Ishikawa (cell line): ENCODE measurements around the gene CSPG5.

Source experiments
- CEBPB ChIP-seq: IDR thresholded peaks from 2 replicates; pipeline ENCODE4 v1.6.1; 2012
- EP300 ChIP-seq: IDR thresholded peaks from 2 replicates; pipeline ENCODE4 v1.6.1; 2012; ENCODE audit warnings: borderline replicate concordance
- TAF1 ChIP-seq: IDR thresholded peaks from 2 replicates; pipeline ENCODE4 v1.6.1; 2012; ENCODE audit warnings: low read depth, mild to moderate bottlenecking
- ZBTB7A ChIP-seq: IDR thresholded peaks from 2 replicates; pipeline ENCODE4 v1.6.1; 2012; ENCODE audit warnings: low read depth

- TF ChIP-seq EP300 (no peak), CEBPB (no peak), TAF1 (no peak), ZBTB7A (no peak)
These were observed 12.7 kb downstream of the CSPG5 start for GRCh38 chr3:47565734-47566550.
